ENCODE data around the gene ARPP19. TPM values are rescaled to one million over a fixed set of nuclear protein-coding genes. Genes with fewer than 3 reads are reported as not detected.

ARPP19 gene
- polyA plus RNA-seq, 1 of the 3 experiments (the other 2 are of a cell fraction): 29.0 TPM

GRCh38 chr15:52537459-52537858 is 31.4 kb downstream of the ARPP19 start:
- H3K9ac ChIP-seq: no peak overlapping the region
- TF ChIP-seq MXI1 (IDR thresholded peaks at IDR 0.05; ENCODE audit: low read depth, low read length) (no peak), SMC3 (IDR thresholded peaks at IDR 0.05; ENCODE audit: low read depth, low read length) (no peak), TEAD4 (IDR thresholded peaks at IDR 0.05; ENCODE audit: borderline replicate concordance, insufficient read depth) (no peak), RFX5 (IDR thresholded peaks at IDR 0.05; ENCODE audit: low read length) (no peak), RCOR1 (IDR thresholded peaks at IDR 0.05; ENCODE audit: low read length) (no peak), YY1 (IDR thresholded peaks at IDR 0.05; ENCODE audit: low read depth) (no peak), GATA2 (CRISPR knock-in tag; IDR thresholded peaks at IDR 0.05) (no peak), SIN3A (IDR thresholded peaks at IDR 0.05; ENCODE audit: borderline replicate concordance, low read depth, low read length) (no peak), POLR2AphosphoS5 (IDR thresholded peaks at IDR 0.05; ENCODE audit: low read depth, low read length) (no peak), NFIC (IDR thresholded peaks at IDR 0.05; ENCODE audit: borderline replicate concordance) (no peak)
- TF ChIP-seq, protein P1, sequence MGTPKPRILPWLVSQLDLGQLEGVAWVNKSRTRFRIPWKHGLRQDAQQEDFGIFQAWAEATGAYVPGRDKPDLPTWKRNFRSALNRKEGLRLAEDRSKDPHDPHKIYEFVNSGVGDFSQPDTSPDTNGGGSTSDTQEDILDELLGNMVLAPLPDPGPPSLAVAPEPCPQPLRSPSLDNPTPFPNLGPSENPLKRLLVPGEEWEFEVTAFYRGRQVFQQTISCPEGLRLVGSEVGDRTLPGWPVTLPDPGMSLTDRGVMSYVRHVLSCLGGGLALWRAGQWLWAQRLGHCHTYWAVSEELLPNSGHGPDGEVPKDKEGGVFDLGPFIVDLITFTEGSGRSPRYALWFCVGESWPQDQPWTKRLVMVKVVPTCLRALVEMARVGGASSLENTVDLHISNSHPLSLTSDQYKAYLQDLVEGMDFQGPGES (IDR thresholded peaks at IDR 0.05; ENCODE audit: low read depth, low read length): no peak
- TF ChIP-seq, protein P2, sequence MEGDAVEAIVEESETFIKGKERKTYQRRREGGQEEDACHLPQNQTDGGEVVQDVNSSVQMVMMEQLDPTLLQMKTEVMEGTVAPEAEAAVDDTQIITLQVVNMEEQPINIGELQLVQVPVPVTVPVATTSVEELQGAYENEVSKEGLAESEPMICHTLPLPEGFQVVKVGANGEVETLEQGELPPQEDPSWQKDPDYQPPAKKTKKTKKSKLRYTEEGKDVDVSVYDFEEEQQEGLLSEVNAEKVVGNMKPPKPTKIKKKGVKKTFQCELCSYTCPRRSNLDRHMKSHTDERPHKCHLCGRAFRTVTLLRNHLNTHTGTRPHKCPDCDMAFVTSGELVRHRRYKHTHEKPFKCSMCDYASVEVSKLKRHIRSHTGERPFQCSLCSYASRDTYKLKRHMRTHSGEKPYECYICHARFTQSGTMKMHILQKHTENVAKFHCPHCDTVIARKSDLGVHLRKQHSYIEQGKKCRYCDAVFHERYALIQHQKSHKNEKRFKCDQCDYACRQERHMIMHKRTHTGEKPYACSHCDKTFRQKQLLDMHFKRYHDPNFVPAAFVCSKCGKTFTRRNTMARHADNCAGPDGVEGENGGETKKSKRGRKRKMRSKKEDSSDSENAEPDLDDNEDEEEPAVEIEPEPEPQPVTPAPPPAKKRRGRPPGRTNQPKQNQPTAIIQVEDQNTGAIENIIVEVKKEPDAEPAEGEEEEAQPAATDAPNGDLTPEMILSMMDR (IDR thresholded peaks at IDR 0.05): no peak
- no peaks in the 10 kb centered on the region for H3K79me2 ChIP-seq (ENCODE audit: insufficient read depth)
- DNase-seq: no peak
- H3F3A ChIP-seq (replicated peaks; ENCODE audit: insufficient read depth): no peaks in the 10 kb centered on the region
- WGBS (ENCODE audit: low lambda C conversion rate): 89% methylated on average over 8 of the region's 8 CpGs
- CTCF ChIA-PET: interaction anchor here (0.9 kb wide), 1 partner anchor 9 kb away, joined by 3 read pairs; no protein-coding TSS in a partner anchor
- no peaks in the 10 kb centered on the region for H3K36me3 ChIP-seq (replicated peaks in 1 of 2; ENCODE audit: control insufficient read depth in 1 of 2, insufficient read depth in 2 of 2, low read length in 1 of 2)
- H3K9me2 ChIP-seq: no peaks in the 10 kb centered on the region
- H3K4me3 ChIP-seq (ENCODE audit: low read depth in 2 of 2, low read length in 1 of 2): no peak overlapping the region
- POLR2A ChIA-PET: no interaction called here
- no peaks in the 10 kb centered on the region for H3K4me1 ChIP-seq (ENCODE audit: control insufficient read depth in 1 of 2, insufficient read depth in 2 of 2, low read depth in 1 of 2, low read length in 1 of 2)
- no peaks in the 10 kb centered on the region for H3K9me3 ChIP-seq
- H3K27ac ChIP-seq (ENCODE audit: low read depth in 2 of 2, low read length in 1 of 2): no peak overlapping the region
- no peaks in the 10 kb centered on the region for H3K27me3 ChIP-seq (ENCODE audit: insufficient read depth)
- no peak overlapping the region for H2AFZ ChIP-seq (ENCODE audit: low read depth)
- no peaks in the 10 kb centered on the region for H4K20me1 ChIP-seq (ENCODE audit: insufficient read depth)
- no peak overlapping the region for H3K4me2 ChIP-seq

GRCh38 chr15:52532427-52532826 is 36.4 kb downstream of the ARPP19 start:
- Histone ChIP-seq H3K9me2 (no peaks in the 10 kb centered on the region), H3K4me1 (ENCODE audit: control insufficient read depth in 1 of 2, insufficient read depth in 2 of 2, low read depth in 1 of 2, low read length in 1 of 2) (peaks cover 0 to 13% of the 10 kb centered on the region in 2 experiments; a peak in 2 of 4 replicates), H3K4me2 (no peak overlapping the region), H3K9ac (no peak overlapping the region), H3K79me2 (ENCODE audit: insufficient read depth) (peaks cover 4% of the 10 kb centered on the region), H3K9me3 (no peaks in the 10 kb centered on the region), H3K27me3 (ENCODE audit: insufficient read depth) (no peaks in the 10 kb centered on the region), H3F3A (replicated peaks; ENCODE audit: insufficient read depth) (peaks cover 3% of the 10 kb centered on the region), H3K27ac (ENCODE audit: low read depth in 2 of 2, low read length in 1 of 2) (no peak overlapping the region), H3K4me3 (ENCODE audit: low read depth in 2 of 2, low read length in 1 of 2) (no peak overlapping the region), H3K36me3 (replicated peaks in 1 of 2; ENCODE audit: control insufficient read depth in 1 of 2, insufficient read depth in 2 of 2, low read length in 1 of 2) (no peaks in the 10 kb centered on the region), H4K20me1 (ENCODE audit: insufficient read depth) (no peaks in the 10 kb centered on the region; the same call in 1 of the 2 replicates), H2AFZ (ENCODE audit: low read depth) (no peak overlapping the region)
- TF ChIP-seq SIN3A (IDR thresholded peaks at IDR 0.05; ENCODE audit: borderline replicate concordance, low read depth, low read length): no peak
- WGBS (ENCODE audit: low lambda C conversion rate): 55% methylated on average over 2 of the region's 2 CpGs
- ChIA-PET POLR2A (interaction anchor here (0.5 kb wide), 1 partner anchor 142 kb away, joined by 7 read pairs; no protein-coding TSS in a partner anchor), CTCF (interaction anchor here (0.5 to 2.0 kb wide), 5 partner anchors 10 to 201 kb away, joined by 3 to 5 read pairs (median 4); no protein-coding TSS in a partner anchor)
- no peak for DNase-seq
